Fibroblast of the aortic adventitia (primary cell): ENCODE results near the gene SH2D1B. TPM values are rescaled to one million over a fixed set of nuclear protein-coding genes. Genes with fewer than 3 reads are reported as not detected.

ENCODE experiments used
- DNase-seq: peaks from one replicate; pipeline ENCODE4 v3.0.0-alpha.2; 2010; ENCODE audit warnings: low read depth
- H3K4me3 ChIP-seq: 2 replicates; pipeline ENCODE4 v1.5.1; 2011; ENCODE audit warnings: low read depth, mild to moderate bottlenecking, control low read depth, low read length, moderate library complexity
- total RNA-seq: library from RNA; depleted of rRNA; stranded (reverse); fragments of >200 nt; gene quantifications from 2 replicates; pipeline ENCODE4 v1.2.3, GENCODE V29; 2012; ENCODE audit warnings: low replicate concordance
- TF ChIP-seq, protein P1 (sequence below): IDR thresholded peaks from 2 replicates; pipeline ENCODE4 v1.5.1; 2011; ENCODE audit warnings: mild to moderate bottlenecking, low read length, control low read depth, inconsistent platforms; ENCODE audit not compliant: insufficient read depth

Gene SH2D1B
- total RNA-seq, 1 donor, result under 0.01 TPM

GRCh38 chr1:162385280-162385623, 26.7 kb downstream of the SH2D1B start:
- TF ChIP-seq, protein P1, sequence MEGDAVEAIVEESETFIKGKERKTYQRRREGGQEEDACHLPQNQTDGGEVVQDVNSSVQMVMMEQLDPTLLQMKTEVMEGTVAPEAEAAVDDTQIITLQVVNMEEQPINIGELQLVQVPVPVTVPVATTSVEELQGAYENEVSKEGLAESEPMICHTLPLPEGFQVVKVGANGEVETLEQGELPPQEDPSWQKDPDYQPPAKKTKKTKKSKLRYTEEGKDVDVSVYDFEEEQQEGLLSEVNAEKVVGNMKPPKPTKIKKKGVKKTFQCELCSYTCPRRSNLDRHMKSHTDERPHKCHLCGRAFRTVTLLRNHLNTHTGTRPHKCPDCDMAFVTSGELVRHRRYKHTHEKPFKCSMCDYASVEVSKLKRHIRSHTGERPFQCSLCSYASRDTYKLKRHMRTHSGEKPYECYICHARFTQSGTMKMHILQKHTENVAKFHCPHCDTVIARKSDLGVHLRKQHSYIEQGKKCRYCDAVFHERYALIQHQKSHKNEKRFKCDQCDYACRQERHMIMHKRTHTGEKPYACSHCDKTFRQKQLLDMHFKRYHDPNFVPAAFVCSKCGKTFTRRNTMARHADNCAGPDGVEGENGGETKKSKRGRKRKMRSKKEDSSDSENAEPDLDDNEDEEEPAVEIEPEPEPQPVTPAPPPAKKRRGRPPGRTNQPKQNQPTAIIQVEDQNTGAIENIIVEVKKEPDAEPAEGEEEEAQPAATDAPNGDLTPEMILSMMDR, result no peak
- H3K4me3 ChIP-seq, result no peak overlapping the region
- DNase-seq, result no peak

DNA sequence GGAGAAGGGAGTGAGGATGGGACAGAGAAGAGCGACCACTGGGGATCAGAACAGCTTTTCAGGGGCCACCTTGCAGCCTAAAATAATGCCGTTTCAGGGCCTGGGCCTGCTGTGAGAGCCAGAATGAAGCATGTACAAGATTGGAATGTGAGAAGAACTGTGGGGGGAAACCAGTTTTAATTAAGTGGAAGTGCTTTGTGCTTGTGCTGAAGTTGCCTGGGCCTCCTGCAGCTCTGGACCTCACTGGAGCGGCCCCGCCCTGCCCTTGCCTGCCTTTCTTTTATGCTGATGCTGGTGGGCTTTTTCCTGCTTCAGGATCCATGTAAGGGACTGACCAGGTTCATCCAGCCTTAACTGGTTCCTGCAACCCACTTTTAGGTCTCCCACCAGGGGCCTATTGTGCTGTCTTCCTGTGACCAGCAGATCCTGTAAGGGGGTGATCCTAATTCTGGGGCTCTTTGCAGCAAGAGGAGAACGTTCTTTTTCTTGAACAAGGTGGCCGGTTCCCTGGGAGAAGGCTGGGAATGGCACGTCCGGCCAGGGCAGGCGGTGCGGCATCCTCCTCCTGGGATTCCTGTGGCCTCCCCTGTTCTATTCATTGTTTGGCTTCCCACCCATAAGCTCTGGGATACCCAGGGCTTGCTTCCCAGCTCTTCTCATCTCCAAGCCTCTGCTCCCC, 27.2 kb downstream of the SH2D1B start:
- H3K4me3 ChIP-seq, result no peak overlapping the region
- TF ChIP-seq, protein P1, result no peak
- no peak for DNase-seq

DNA sequence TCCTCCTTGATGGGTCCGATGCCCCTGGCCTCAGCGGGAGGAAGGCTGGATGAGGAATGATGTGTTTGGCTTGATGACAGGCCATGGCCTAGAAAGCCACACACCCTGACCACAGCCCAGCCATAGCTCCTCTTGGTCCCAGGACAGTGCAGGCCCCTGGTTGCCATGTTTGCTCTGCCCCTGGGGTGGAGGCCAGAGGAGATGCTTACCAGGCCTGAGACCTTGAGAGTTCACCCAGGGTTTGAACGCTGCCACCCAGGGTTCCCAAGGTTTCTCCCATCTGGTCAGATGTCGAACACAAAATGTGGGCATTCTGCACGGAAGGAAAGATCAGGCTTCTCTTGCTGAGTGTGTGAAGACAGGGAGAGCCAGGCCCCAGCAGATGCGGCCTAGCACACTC, 27.8 kb downstream of the SH2D1B start:
- DNase-seq, result no peak
- no peak overlapping the region for H3K4me3 ChIP-seq
- TF ChIP-seq, protein P1, result no peak

DNA sequence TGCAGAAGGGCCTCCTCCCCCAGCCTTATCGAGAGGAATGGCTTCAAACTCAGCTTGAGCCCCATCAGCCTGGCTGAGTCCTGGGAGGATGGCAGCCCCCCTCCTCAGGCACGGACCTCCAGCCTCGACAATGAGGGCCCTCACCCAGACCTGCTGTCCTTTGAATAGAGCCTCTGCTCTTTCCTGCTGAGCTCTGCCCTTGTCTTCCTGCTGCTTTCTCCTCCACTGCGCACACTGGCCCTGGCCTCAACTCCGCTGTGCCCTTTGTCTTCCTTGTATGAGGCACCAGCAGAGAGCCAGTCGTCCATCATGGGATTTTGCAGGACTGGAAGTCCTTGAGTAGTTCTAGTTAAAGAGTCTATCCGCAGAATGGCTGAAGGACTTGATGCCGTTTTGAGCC, 28.4 kb downstream of the SH2D1B start:
- TF ChIP-seq, protein P1, result no peak
- DNase-seq, result no peak
- H3K4me3 ChIP-seq, result no peak overlapping the region

- no peak overlapping the region for H3K4me3 ChIP-seq
- TF ChIP-seq, protein P1, result no peak
- DNase-seq, result no peak
These were observed 28.8 kb downstream of the SH2D1B start for GRCh38 chr1:162383091-162383490.

DNA sequence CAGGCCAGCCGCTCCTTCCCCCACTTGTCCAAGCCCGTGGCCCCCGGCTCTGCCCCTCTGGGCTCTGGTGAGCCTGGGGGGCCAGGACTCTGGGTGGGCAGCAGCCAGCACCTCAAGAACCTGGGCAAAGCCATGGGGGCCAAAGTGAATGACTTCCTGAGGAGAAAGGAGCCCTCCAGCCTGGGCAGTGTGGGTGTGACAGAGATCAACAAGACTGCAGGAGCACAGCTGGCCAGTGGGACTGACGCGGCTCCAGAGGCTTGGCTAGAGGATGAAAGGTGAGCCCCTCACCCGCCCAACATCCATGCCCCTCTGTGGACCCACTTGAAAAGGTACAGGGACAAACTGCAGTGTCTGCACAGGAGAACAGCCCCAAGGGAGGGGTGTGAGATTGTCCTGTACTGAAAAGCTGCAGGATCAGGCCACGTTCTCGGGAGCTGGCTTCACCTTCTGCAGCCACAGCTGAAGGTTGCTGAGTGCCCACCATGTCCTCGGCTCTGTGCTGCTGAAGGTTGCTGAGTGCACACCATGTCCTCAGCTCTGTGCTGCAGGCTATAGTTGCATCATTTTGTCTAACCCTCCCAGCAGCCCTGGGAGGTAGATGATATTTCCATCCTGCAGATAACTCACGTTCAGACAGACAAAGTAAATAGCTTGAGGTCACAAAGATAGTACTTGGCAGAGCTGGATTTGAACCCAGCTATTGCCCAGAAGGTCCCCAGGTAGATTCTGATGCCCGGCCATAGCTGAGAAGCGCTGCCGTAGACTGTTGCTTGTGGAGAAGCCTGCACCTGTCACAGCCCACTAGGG, 29.8 kb downstream of the SH2D1B start:
- no peak overlapping the region for H3K4me3 ChIP-seq
- no peak for DNase-seq
- TF ChIP-seq, protein P1, result no peak
